Astrocyte (in vitro differentiated cells and primary cell): ENCODE results near the gene FTSJ1. TPM values are rescaled to one million over a fixed set of nuclear protein-coding genes. Genes with fewer than 3 reads are reported as not detected.

Experiments used
- DNase-seq: peaks from one replicate; pipeline ENCODE4 v3.0.0-alpha.2; 2010; ENCODE audit warnings: low read depth
- FAIRE-seq: peaks from 2 replicates; lab custom pipeline; 2011; peaks lifted over from hg19 to GRCh38; lab: Jason Lieb, UNC
- H2AFZ ChIP-seq: 2 replicates; pipeline ENCODE4 v1.6.0; 2012; ENCODE audit warnings: low read depth, low read length, inconsistent platforms
- H3K27ac ChIP-seq: 2 replicates; pipeline ENCODE4 v1.5.1; 2011; ENCODE audit warnings: low read depth, low read length, inconsistent platforms
- H3K27me3 ChIP-seq: 2 replicates; pipeline ENCODE4 v1.6.0; 2011; ENCODE audit warnings: low read length, inconsistent platforms; ENCODE audit not compliant: insufficient read depth
- H3K36me3 ChIP-seq: 2 replicates; pipeline ENCODE4 v1.5.1; 2011; ENCODE audit warnings: low read length, inconsistent platforms; ENCODE audit not compliant: insufficient read depth
- H3K4me1 ChIP-seq: 2 replicates; pipeline ENCODE4 v1.5.1; 2011; ENCODE audit warnings: low read length, inconsistent platforms; ENCODE audit not compliant: insufficient read depth
- H3K4me2 ChIP-seq: 2 replicates; pipeline ENCODE4 v1.6.0; 2012; ENCODE audit warnings: low read length, inconsistent platforms
- H3K4me3 ChIP-seq: 2 replicates; pipeline ENCODE4 v1.5.1; 2011; ENCODE audit warnings: low read depth, mild to moderate bottlenecking, low read length, inconsistent platforms; ENCODE audit not compliant: insufficient read depth
- H3K79me2 ChIP-seq: 2 replicates; pipeline ENCODE4 v1.6.0; 2012; ENCODE audit warnings: mild to moderate bottlenecking, low read length, inconsistent platforms; ENCODE audit not compliant: insufficient read depth
- H3K9ac ChIP-seq: 2 replicates; pipeline ENCODE4 v1.6.0; 2012; ENCODE audit warnings: mild to moderate bottlenecking, low read length, inconsistent platforms
- H3K9me3 ChIP-seq: 2 replicates; pipeline ENCODE4 v1.5.1; 2012; ENCODE audit warnings: low read depth, mild to moderate bottlenecking, low read length, inconsistent platforms; ENCODE audit not compliant: insufficient read depth
- H4K20me1 ChIP-seq: 2 replicates; pipeline ENCODE4 v1.6.0; 2012; ENCODE audit warnings: low read length, inconsistent platforms; ENCODE audit not compliant: insufficient read depth
- H3K27ac Mint-ChIP-seq: one replicate; pipeline ENCODE4 v1.8.0; 2021; ENCODE audit warnings: mild to moderate bottlenecking, mixed read lengths; ENCODE audit not compliant: unreplicated experiment
- H3K27me3 Mint-ChIP-seq: one replicate; pipeline ENCODE4 v1.8.0; 2021; ENCODE audit warnings: low read depth, mixed read lengths; ENCODE audit not compliant: unreplicated experiment
- H3K36me3 Mint-ChIP-seq: one replicate; pipeline ENCODE4 v1.8.0; 2021; ENCODE audit warnings: low read depth, mixed read lengths; ENCODE audit not compliant: unreplicated experiment
- H3K4me1 Mint-ChIP-seq: one replicate; pipeline ENCODE4 v1.8.0; 2021; ENCODE audit warnings: low read depth, mixed read lengths; ENCODE audit not compliant: unreplicated experiment
- H3K4me3 Mint-ChIP-seq: one replicate; pipeline ENCODE4 v1.8.0; 2021; ENCODE audit warnings: mild to moderate bottlenecking, moderate library complexity, mixed read lengths; ENCODE audit not compliant: unreplicated experiment
- H3K9me3 Mint-ChIP-seq: one replicate; pipeline ENCODE4 v1.8.0; 2021; ENCODE audit warnings: mild to moderate bottlenecking, mixed read lengths; ENCODE audit not compliant: unreplicated experiment
- CTCF ChIP-seq: IDR thresholded peaks from 2 replicates; pipeline ENCODE4 v1.5.1; 2011; ENCODE audit warnings: low read depth, mild to moderate bottlenecking, inconsistent platforms, low read length, moderate library complexity; ENCODE audit not compliant: insufficient read depth
- EZH2 ChIP-seq: IDR thresholded peaks from 2 replicates; pipeline ENCODE4 v1.6.1; 2012; ENCODE audit warnings: mild to moderate bottlenecking, low read length, inconsistent platforms; ENCODE audit not compliant: insufficient read depth
- total RNA-seq: library from RNA; stranded (reverse); gene quantifications from 2 replicates; pipeline ENCODE4 v1.2.1, GENCODE V29; 2021

FTSJ1 gene
- total RNA-seq, 1 donor from 2014 or later, result 64.4 TPM

GRCh38 chrX:48492293-48492910, 16.4 kb downstream of the FTSJ1 start:
- Histone ChIP-seq H3K79me2 (no peaks in the 10 kb centered on the region), H3K27ac (peak overlapping the region; percentile 60), H3K4me1 (peaks cover 32% of the 10 kb centered on the region), H3K4me2 (peak overlapping the region; percentile 57), H3K36me3 (no peaks in the 10 kb centered on the region), H2AFZ (no peak overlapping the region), H3K4me3 (no peak overlapping the region), H4K20me1 (no peaks in the 10 kb centered on the region), H3K9me3 (no peaks in the 10 kb centered on the region), H3K27me3 (no peaks in the 10 kb centered on the region), H3K9ac (peak overlapping the region; percentile 43)
- no peaks in the 10 kb centered on the region for H3K27me3 Mint-ChIP-seq
- H3K9me3 Mint-ChIP-seq, result peaks cover 2% of the 10 kb centered on the region
- peaks cover 13% of the 10 kb centered on the region for H3K4me1 Mint-ChIP-seq
- DNase-seq (no peak), FAIRE-seq (peak; percentile 85)
- H3K27ac Mint-ChIP-seq, result peak overlapping the region; percentile 78
- H3K36me3 Mint-ChIP-seq, result no peaks in the 10 kb centered on the region
- H3K4me3 Mint-ChIP-seq, result peak overlapping the region; percentile 40
- no peak for TF ChIP-seq CTCF

GRCh38 chrX:48493890-48494364, 17.9 kb downstream of the FTSJ1 start:
- Mint-ChIP-seq H3K27ac (peak overlapping the region; percentile 53), H3K36me3 (no peaks in the 10 kb centered on the region), H3K4me3 (no peak overlapping the region), H3K9me3 (no peaks in the 10 kb centered on the region), H3K4me1 (peaks cover 20% of the 10 kb centered on the region), H3K27me3 (no peaks in the 10 kb centered on the region)
- H4K20me1 ChIP-seq, result no peaks in the 10 kb centered on the region
- no peak overlapping the region for H3K9ac ChIP-seq
- no peak overlapping the region for H3K27ac ChIP-seq
- H3K79me2 ChIP-seq, result no peaks in the 10 kb centered on the region
- no peaks in the 10 kb centered on the region for H3K9me3 ChIP-seq
- DNase-seq (no peak), FAIRE-seq (peak; percentile 78)
- no peak overlapping the region for H3K4me3 ChIP-seq
- peaks cover 34% of the 10 kb centered on the region for H3K4me1 ChIP-seq
- no peak overlapping the region for H3K4me2 ChIP-seq
- H3K36me3 ChIP-seq, result no peaks in the 10 kb centered on the region
- no peak overlapping the region for H2AFZ ChIP-seq
- TF ChIP-seq EZH2, result no peak
- TF ChIP-seq CTCF, result peak; percentile 30
- H3K27me3 ChIP-seq, result no peaks in the 10 kb centered on the region

- FAIRE-seq, result no peak
- Mint-ChIP-seq H3K9me3 (no peaks in the 10 kb centered on the region), H3K4me3 (no peak overlapping the region), H3K27me3 (no peaks in the 10 kb centered on the region), H3K4me1 (peaks cover 20% of the 10 kb centered on the region), H3K27ac (no peak overlapping the region), H3K36me3 (no peaks in the 10 kb centered on the region)
- H4K20me1 ChIP-seq, result no peaks in the 10 kb centered on the region
- H3K4me1 ChIP-seq, result peaks cover 22% of the 10 kb centered on the region
- H3K36me3 ChIP-seq, result no peaks in the 10 kb centered on the region
- H3K27me3 ChIP-seq, result no peaks in the 10 kb centered on the region
- H3K27ac ChIP-seq, result no peak overlapping the region
- H3K4me2 ChIP-seq, result no peak overlapping the region
- no peak overlapping the region for H2AFZ ChIP-seq
- no peak for TF ChIP-seq CTCF
- no peaks in the 10 kb centered on the region for H3K9me3 ChIP-seq
- H3K4me3 ChIP-seq, result no peak overlapping the region
- no peak overlapping the region for H3K9ac ChIP-seq
- DNase-seq, result no peak
- H3K79me2 ChIP-seq, result no peaks in the 10 kb centered on the region
Measured at GRCh38 chrX:48496660-48497059, 20.7 kb downstream of the FTSJ1 start.
